ENCODE results near the gene METTL24.

METTL24 gene

GRCh38 chr6:110357664-110358552 is at the start of gene METTL24:
METTL24 (minus strand) TSS chr6:110358349; CDS start chr6:110358272, 77 bp downstream.
- no peak within 1 kb of the TSS for H3K27ac ChIP-seq

GRCh38 chr6:110404607-110405006 is 46.5 kb upstream of the METTL24 start:
- TF ChIP-seq CTCF (IDR thresholded peaks at IDR 0.05; ENCODE audit: low read depth, low read length, missing control alignments): no peak
- Histone ChIP-seq H3K4me3 (ENCODE audit: low read depth, low read length) (no peak overlapping the region), H3K27ac (no peak overlapping the region), H3K27me3 (replicated peaks) (no peaks in the 10 kb centered on the region), H3K36me3 (replicated peaks) (no peaks in the 10 kb centered on the region)
- DNase-seq: no peak
- in situ Hi-C loops (cut with HindIII; ENCODE audit: low pct_ligation_motif_present, low sequenced_read_pairs): no loop called here

More at GRCh38 chr6:110357664-110358552, at the start of gene METTL24:
- in situ Hi-C loops (cut with HindIII; ENCODE audit: low pct_ligation_motif_present, low sequenced_read_pairs): no loop called here
- no peak for TF ChIP-seq CTCF (IDR thresholded peaks at IDR 0.05; ENCODE audit: low read depth, low read length, missing control alignments)
- Histone ChIP-seq H3K36me3 (replicated peaks) (no peaks in the 10 kb centered on the region), H3K27me3 (replicated peaks) (no peaks in the 10 kb centered on the region), H3K4me3 (ENCODE audit: low read depth, low read length) (peak within 1 kb of the TSS; percentile 48)
- DNase-seq: no peak

- in situ Hi-C loops (cut with HindIII; ENCODE audit: low pct_ligation_motif_present, low sequenced_read_pairs): no loop called here
- Histone ChIP-seq H3K4me3 (ENCODE audit: low read depth, low read length) (no peak overlapping the region), H3K27ac (no peak overlapping the region), H3K27me3 (replicated peaks) (no peaks in the 10 kb centered on the region), H3K36me3 (replicated peaks) (no peaks in the 10 kb centered on the region)
- no peak for TF ChIP-seq CTCF (IDR thresholded peaks at IDR 0.05; ENCODE audit: low read depth, low read length, missing control alignments)
- no peak for DNase-seq
Observed at GRCh38 chr6:110401585-110402176, 43.5 kb upstream of the METTL24 start.

- peak overlapping the region; percentile 51 for H3K4me3 ChIP-seq (ENCODE audit: low read depth, low read length)
- TF ChIP-seq CTCF (IDR thresholded peaks at IDR 0.05; ENCODE audit: low read depth, low read length, missing control alignments): no peak
Observed at GRCh38 chr6:110400208-110400607, 42.1 kb upstream of the METTL24 start.

GRCh38 chr6:110399219-110400071 is 41.3 kb upstream of the METTL24 start:
- no peak for DNase-seq
- in situ Hi-C loops (cut with HindIII; ENCODE audit: low pct_ligation_motif_present, low sequenced_read_pairs): no loop called here

More at GRCh38 chr6:110400208-110400607, 42.1 kb upstream of the METTL24 start:
- no peaks in the 10 kb centered on the region for H3K36me3 ChIP-seq (replicated peaks)
- in situ Hi-C loops (cut with HindIII; ENCODE audit: low pct_ligation_motif_present, low sequenced_read_pairs): no loop called here
- no peaks in the 10 kb centered on the region for H3K27me3 ChIP-seq (replicated peaks)
- DNase-seq: no peak
- H3K27ac ChIP-seq: no peak overlapping the region

More at GRCh38 chr6:110399219-110400071, 41.3 kb upstream of the METTL24 start:
- Histone ChIP-seq H3K36me3 (replicated peaks) (no peaks in the 10 kb centered on the region), H3K4me3 (ENCODE audit: low read depth, low read length) (peak overlapping the region; percentile 51), H3K27ac (no peak overlapping the region), H3K27me3 (replicated peaks) (no peaks in the 10 kb centered on the region)
- peak; percentile 20 for TF ChIP-seq CTCF (IDR thresholded peaks at IDR 0.05; ENCODE audit: low read depth, low read length, missing control alignments)
